Bronchial smooth muscle cell (primary cell): Measurements from ENCODE around the gene LSR. TPM values are rescaled to one million over a fixed set of nuclear protein-coding genes. Genes with fewer than 3 reads are reported as not detected.

ENCODE experiments used
- total RNA-seq: library from RNA; depleted of rRNA; stranded (reverse); fragments of >200 nt; gene quantifications from 2 replicates; pipeline ENCODE4 v1.2.1, GENCODE V29; 2014

Gene LSR, protein sequence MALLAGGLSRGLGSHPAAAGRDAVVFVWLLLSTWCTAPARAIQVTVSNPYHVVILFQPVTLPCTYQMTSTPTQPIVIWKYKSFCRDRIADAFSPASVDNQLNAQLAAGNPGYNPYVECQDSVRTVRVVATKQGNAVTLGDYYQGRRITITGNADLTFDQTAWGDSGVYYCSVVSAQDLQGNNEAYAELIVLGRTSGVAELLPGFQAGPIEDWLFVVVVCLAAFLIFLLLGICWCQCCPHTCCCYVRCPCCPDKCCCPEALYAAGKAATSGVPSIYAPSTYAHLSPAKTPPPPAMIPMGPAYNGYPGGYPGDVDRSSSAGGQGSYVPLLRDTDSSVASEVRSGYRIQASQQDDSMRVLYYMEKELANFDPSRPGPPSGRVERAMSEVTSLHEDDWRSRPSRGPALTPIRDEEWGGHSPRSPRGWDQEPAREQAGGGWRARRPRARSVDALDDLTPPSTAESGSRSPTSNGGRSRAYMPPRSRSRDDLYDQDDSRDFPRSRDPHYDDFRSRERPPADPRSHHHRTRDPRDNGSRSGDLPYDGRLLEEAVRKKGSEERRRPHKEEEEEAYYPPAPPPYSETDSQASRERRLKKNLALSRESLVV
- 0.47 TPM in 1 of 2 replicates, not detected in the other for total RNA-seq

DNA sequence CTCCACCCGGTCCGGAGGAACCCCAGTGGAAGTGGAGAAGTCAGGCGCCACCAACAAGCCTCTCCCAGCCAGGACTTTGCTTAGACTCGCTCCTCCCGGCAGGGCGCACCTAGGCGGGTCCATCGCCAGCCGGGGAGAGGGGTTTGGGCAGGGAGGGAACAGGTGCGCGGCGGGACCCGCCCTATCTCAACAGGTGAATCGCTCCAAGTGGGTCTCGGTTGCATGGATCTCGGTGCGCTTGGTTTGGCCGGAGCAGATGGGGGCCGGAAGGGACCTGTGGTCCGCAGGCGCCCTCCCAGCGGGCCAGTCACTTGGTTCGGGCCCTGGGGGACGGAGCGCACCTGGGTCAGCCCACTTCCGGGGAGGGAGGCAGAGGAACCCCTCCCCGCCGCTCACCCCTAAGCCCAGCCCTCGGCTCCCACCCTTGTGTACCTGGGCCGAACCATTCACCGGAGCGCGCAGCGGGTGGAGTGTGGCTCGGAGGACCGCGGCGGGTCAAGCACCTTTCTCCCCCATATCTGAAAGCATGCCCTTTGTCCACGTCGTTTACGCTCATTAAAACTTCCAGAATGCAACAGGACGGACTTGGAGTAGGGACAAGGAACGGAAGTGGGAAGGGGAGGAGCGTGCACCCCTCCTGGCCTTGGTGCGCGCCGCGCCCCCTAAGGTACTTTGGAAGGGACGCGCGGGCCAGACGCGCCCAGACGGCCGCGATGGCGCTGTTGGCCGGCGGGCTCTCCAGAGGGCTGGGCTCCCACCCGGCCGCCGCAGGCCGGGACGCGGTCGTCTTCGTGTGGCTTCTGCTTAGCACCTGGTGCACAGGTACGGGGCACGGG lies at the start of gene LSR:
LSR (plus strand) TSS at position 693 of the 836 bp plus-strand sequence; CDS start at position 714, 21 bp downstream.

DNA sequence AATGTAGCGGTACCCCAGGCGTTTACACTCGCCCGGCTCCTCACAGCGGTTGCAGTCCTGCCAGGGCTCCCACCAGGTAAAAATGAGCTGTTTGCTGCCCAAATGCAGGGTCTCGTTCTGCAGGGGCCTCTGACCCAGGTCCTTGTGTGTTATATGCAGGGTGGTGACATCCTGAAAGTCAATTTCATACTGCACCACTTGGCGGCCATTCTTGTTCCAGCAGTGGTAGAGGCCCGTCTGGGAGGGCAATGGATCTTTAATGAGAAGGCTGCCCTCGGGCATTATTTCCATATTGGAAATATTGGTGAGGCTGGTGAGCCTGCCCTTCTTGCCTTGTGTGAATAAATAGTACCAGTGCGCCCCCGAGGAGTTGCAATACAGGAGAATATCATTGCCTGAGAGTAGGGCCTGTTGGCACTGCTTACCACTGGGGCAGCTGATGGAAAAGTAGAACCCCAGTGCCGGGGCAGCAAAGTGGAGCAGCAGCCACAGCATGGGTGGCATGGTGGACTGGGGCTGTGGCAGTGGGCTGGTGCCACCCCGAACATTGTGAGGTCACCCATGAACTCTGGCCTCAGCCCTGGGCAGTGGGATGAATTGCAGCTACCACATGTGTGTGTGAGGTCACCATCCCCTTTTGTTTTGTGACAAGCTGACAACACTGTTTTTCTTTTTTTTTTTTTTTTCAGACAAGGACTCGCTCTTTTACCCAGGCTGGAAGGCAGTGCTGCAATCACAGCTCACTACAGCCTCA lies 20.4 kb upstream of the LSR start, which contains the start of gene FAM187B:
FAM187B (minus strand) TSS at position 563 of the 754 bp plus-strand sequence; CDS start at position 504, 59 bp downstream.

DNA sequence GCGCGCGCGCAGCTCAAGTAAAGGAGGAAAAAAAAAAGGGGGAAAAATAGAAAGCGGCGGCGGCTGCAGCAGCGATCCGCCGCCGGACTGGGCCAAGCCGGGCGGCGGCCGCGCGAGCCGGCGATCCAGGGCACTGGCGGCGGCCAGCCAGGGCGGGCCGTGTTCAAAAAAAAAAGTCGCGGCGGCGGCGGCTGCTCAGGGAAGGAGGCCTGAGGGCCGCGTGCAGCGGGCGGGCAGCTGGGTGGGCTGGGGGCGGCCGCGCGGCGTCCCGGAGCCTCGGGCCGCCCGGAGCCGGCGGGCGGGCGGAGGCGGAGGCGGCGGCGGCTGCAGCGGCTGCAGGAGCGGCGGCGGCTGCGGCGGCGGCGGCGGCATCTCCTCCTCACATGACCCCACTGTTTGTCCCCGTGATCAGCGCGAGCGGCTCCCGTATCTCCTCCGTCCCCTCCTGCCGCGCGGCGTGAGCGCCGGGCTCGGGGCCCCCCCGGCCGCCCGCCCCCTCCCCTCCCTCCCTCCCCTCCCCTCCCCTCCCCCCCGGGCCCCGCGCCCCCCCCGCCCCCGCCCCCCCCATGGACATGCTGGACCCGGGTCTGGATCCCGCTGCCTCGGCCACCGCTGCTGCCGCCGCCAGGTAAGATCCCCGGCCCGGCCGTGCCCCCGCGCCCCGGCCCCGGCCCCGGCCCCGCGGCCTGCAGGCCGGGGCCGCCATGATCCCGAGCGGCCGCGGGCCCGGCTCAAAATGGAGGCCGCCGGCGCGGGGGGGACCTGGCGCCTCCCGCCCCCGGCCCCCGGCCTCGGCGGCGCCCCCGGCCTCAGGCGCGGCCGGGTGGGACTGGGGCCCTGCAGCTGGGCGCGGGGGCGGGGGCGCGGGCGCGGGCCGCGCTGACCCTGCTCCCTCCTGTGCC lies 20.0 kb downstream of the LSR start, which contains the start of gene USF2:
USF2 (plus strand) TSS at position 427 of the 902 bp plus-strand sequence; CDS start at position 567, 140 bp downstream.

DNA sequence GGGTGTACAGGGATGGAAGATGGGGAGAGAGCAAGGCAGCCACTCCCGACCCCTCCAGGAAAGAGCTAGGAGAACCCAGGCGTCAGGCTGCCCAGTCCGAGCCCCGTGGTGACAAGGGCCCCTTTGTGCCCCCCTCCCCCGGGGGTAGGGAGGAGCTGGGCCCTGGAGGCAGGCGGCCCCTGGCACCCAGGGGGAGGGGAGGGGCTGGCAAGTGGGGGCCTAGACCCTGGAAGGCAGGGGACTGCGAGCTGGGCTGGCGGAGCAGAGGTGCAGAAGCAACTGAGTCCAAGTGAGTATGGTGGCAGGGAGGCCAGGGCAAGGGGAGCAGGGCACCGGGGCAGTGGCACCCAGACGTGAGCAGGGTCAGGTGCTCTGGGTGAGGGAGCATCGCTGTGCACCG lies 43.1 kb downstream of the LSR start, which contains the start of gene MAG:
MAG (plus strand) TSS at position 246 of the 400 bp plus-strand sequence. CDS start 3,248 bp downstream, outside the sequence.

Other genes with a start within 250 kb of the LSR start
- 19.9 and 20.3 TPM in 2 replicates for gene GRAMD1A, start 248.7 kb upstream of the LSR start, total RNA-seq
- gene SCN1B, start 218.5 kb upstream of the LSR start, total RNA-seq = 10.6 and 15.6 TPM in 2 replicates
- gene HPN, start 207.3 kb upstream of the LSR start, total RNA-seq = 0.09 and 0.16 TPM in 2 replicates
- 0.16 and 1.1 TPM in 2 replicates for gene FXYD3, start 133.2 kb upstream of the LSR start, total RNA-seq
- 0.47 and 0.52 TPM in 2 replicates for gene LGI4, start 113.9 kb upstream of the LSR start, total RNA-seq
- gene FXYD1, start 110.2 kb upstream of the LSR start, total RNA-seq = 4.4 and 14.6 TPM in 2 replicates
- 0.17 TPM in 1 of 2 replicates, not detected in the other for gene FXYD7, start 105.7 kb upstream of the LSR start, total RNA-seq
- 16.8 and 28.7 TPM in 2 replicates for gene FXYD5, start 94.3 kb upstream of the LSR start, total RNA-seq
- gene FAM187B, start 20.3 kb upstream of the LSR start, total RNA-seq = not detected in 2 replicates
- 41.8 and 59.8 TPM in 2 replicates for gene USF2, start 20.0 kb downstream of the LSR start, total RNA-seq
- gene HAMP, start 33.5 kb downstream of the LSR start, total RNA-seq = not detected in 2 replicates
- gene MAG, start 43.2 kb downstream of the LSR start, total RNA-seq = not detected in 2 replicates
- gene CD22, start 80.2 kb downstream of the LSR start, total RNA-seq = 0.16 TPM in 1 of 2 replicates, not detected in the other
- gene FFAR1, start 98.9 kb downstream of the LSR start, total RNA-seq = not detected in 2 replicates
- gene FFAR3, start 109.5 kb downstream of the LSR start, total RNA-seq = not detected in 2 replicates
- not detected in 2 replicates for gene GPR42, start 122.1 kb downstream of the LSR start, total RNA-seq
- gene FFAR2, start 199.3 kb downstream of the LSR start, total RNA-seq = not detected in 2 replicates
- gene KRTDAP, start 241.5 kb downstream of the LSR start, total RNA-seq = not detected in 2 replicates